PC-9 (cell line): ENCODE data around the gene AIG1. TPM values are rescaled to one million over a fixed set of nuclear protein-coding genes. Genes with fewer than 3 reads are reported as not detected.

ENCODE experiments used
- BruUV-seq: library from RNA; stranded (reverse); fragments of 400-500 nt; replicated peaks from 2 replicates; lab custom pipeline; 2021; lab: Mats Ljungman, UMichigan
- CTCF ChIA-PET: fragments of 300-600 bp; sonication (Branson Sonifier 250); formaldehyde crosslinking; loops from one replicate; lab custom pipeline; 2022; ENCODE audit warnings: antibody characterized with exemption; lab: Charles Lee
- POLR2A ChIA-PET: fragments of 300-600 bp; sonication (Branson Sonifier 250); formaldehyde crosslinking; loops from one replicate; lab custom pipeline; 2022; ENCODE audit warnings: antibody characterized with exemption; ENCODE audit not compliant: unreplicated experiment; lab: Charles Lee
- DNase-seq, 2 experiments: peaks; one replicate each; pipeline versions ENCODE4 v3.0.0 to v3.0.0-alpha.2; 2015 to 2022; ENCODE audit warnings: mixed read lengths in 1 of 2
- H2AFZ ChIP-seq: fragments of 200-600 bp; sonication (generic); 2 replicates; pipeline ENCODE4 v1.8.1; 2017; ENCODE audit warnings: antibody characterized with exemption
- H3F3A ChIP-seq: fragments of 200-600 bp; sonication (generic); 2 replicates; pipeline ENCODE4 v1.8.1; 2017; ENCODE audit warnings: antibody characterized with exemption, mild to moderate bottlenecking, low read depth; ENCODE audit not compliant: insufficient read depth
- H3K27ac ChIP-seq: fragments of 200-600 bp; sonication (generic); 2 replicates; pipeline ENCODE4 v1.6.1; 2016; ENCODE audit warnings: mixed run types
- H3K27me3 ChIP-seq: fragments of 200-600 bp; sonication (generic); 2 replicates; pipeline ENCODE4 v1.6.1; 2016; ENCODE audit warnings: low read depth, mixed run types; ENCODE audit not compliant: insufficient read depth
- H3K36me3 ChIP-seq: fragments of 200-600 bp; sonication (generic); 2 replicates; pipeline ENCODE4 v1.6.1; 2016; ENCODE audit warnings: low read depth, mixed run types
- H3K4me1 ChIP-seq: fragments of 200-600 bp; sonication (generic); replicated peaks from 2 replicates; pipeline ENCODE4 v1.6.1; 2016; ENCODE audit warnings: mixed run types; ENCODE audit not compliant: insufficient read depth
- H3K4me2 ChIP-seq: fragments of 200-600 bp; sonication (generic); 2 replicates; pipeline ENCODE4 v1.6.1; 2017; ENCODE audit warnings: mixed run types
- H3K4me3 ChIP-seq: fragments of 200-600 bp; sonication (generic); 2 replicates; pipeline ENCODE4 v1.6.1; 2016; ENCODE audit warnings: mixed run types
- H3K79me2 ChIP-seq: fragments of 200-600 bp; sonication (generic); 2 replicates; pipeline ENCODE4 v1.6.1; 2017; ENCODE audit warnings: low read depth, mixed run types
- H3K9me2 ChIP-seq: fragments of 200-600 bp; sonication (generic); 2 replicates; pipeline ENCODE4 v1.8.1; 2017; ENCODE audit warnings: mild to moderate bottlenecking; ENCODE audit not compliant: insufficient read depth
- H3K9me3 ChIP-seq: fragments of 200-600 bp; sonication (generic); 2 replicates; pipeline ENCODE4 v1.8.1; 2016; ENCODE audit warnings: low read depth; ENCODE audit not compliant: insufficient read depth
- H4K20me1 ChIP-seq: fragments of 200-600 bp; sonication (generic); 2 replicates; pipeline ENCODE4 v1.8.1; 2017; ENCODE audit not compliant: insufficient read depth
- EZH2 ChIP-seq: fragments of 200-600 bp; sonication (generic); IDR thresholded peaks from 2 replicates; pipeline ENCODE4 v1.8.0; 2017; ENCODE audit warnings: antibody characterized with exemption, low read depth
- intact Hi-C: fragments of 100-400 bp; cut with micrococcal nuclease; formaldehyde crosslinking; loops from one replicate; pipeline ENCODE4 v1.10.0; 2022; ENCODE audit not compliant: unreplicated experiment
- total RNA-seq: library from RNA; stranded (reverse); gene quantifications from 2 replicates; pipeline ENCODE4 v1.2.3, GENCODE V29; 2021
- TF ChIP-seq, protein P1 (sequence below): fragments of 200-600 bp; sonication (generic); conservative IDR thresholded peaks from 2 replicates; pipeline ENCODE4 v1.6.1; 2017; ENCODE audit warnings: mixed run types, antibody characterized with exemption, mild to moderate bottlenecking, moderate library complexity

The AIG1 gene
- total RNA-seq, 1 experiment from 2014 or later: 37.7 TPM

DNA sequence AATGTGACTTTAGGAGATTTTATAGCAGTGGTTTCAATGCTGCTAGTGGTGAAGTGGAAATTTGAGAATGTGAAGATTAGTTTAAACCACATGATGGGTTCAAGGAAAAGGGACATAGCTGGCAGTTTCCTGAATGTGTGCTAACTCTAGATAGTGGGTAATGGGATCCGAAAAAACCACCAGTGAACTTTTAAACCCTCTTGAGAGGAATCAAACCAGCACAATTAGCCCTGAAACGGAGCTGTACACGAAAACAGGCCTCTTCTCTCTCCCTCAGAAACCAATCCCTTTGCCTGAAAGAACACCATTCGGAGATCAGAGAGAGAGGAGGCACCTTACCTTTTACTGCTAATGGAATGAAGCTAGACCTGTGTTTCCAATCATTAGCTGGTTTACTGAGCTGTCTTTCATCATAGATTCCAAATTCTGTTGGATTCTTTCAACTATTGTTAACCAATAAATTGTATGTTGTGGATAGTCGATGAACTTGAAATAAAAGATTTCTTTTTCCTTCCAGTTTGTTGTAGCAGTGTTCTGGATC is 103.9 kb downstream of the AIG1 start:
- peaks cover 7% of the 10 kb centered on the region; the same call in 1 of the 2 replicates for H3K36me3 ChIP-seq
- H3K9me2 ChIP-seq: no peaks in the 10 kb centered on the region
- no peaks in the 10 kb centered on the region for H3F3A ChIP-seq
- POLR2A ChIA-PET: interaction anchor here (0.7 kb wide), 1 partner anchor 31 kb away, joined by 4 read pairs; no protein-coding TSS in a partner anchor
- intact Hi-C loops: no loop called here
- H3K4me2 ChIP-seq: no peak overlapping the region
- no peaks in the 10 kb centered on the region for H4K20me1 ChIP-seq
- TF ChIP-seq, protein P1, sequence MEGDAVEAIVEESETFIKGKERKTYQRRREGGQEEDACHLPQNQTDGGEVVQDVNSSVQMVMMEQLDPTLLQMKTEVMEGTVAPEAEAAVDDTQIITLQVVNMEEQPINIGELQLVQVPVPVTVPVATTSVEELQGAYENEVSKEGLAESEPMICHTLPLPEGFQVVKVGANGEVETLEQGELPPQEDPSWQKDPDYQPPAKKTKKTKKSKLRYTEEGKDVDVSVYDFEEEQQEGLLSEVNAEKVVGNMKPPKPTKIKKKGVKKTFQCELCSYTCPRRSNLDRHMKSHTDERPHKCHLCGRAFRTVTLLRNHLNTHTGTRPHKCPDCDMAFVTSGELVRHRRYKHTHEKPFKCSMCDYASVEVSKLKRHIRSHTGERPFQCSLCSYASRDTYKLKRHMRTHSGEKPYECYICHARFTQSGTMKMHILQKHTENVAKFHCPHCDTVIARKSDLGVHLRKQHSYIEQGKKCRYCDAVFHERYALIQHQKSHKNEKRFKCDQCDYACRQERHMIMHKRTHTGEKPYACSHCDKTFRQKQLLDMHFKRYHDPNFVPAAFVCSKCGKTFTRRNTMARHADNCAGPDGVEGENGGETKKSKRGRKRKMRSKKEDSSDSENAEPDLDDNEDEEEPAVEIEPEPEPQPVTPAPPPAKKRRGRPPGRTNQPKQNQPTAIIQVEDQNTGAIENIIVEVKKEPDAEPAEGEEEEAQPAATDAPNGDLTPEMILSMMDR: no peak
- TF ChIP-seq EZH2: no peak
- H3K27me3 ChIP-seq: no peaks in the 10 kb centered on the region
- CTCF ChIA-PET: no interaction called here
- no TSS peak for BruUV-seq
- no peaks in the 10 kb centered on the region for H3K9me3 ChIP-seq
- no peak overlapping the region for H2AFZ ChIP-seq
- no peak overlapping the region for H3K4me3 ChIP-seq
- DNase-seq: no peak
- no peak overlapping the region for H3K27ac ChIP-seq
- no peaks in the 10 kb centered on the region; the same call in 1 of the 2 replicates for H3K79me2 ChIP-seq
- no peaks in the 10 kb centered on the region for H3K4me1 ChIP-seq

- H3K4me3 ChIP-seq: no peak overlapping the region
- no peaks in the 10 kb centered on the region for H3K9me2 ChIP-seq
- BruUV-seq: no TSS peak
- CTCF ChIA-PET: no interaction called here
- H3F3A ChIP-seq: no peaks in the 10 kb centered on the region
- no peaks in the 10 kb centered on the region for H4K20me1 ChIP-seq
- H3K79me2 ChIP-seq: no peaks in the 10 kb centered on the region; the same call in 1 of the 2 replicates
- POLR2A ChIA-PET: interaction anchor here (0.7 kb wide), 1 partner anchor 30 kb away, joined by 4 read pairs; no protein-coding TSS in a partner anchor
- H3K27me3 ChIP-seq: no peaks in the 10 kb centered on the region
- TF ChIP-seq, protein P1: no peak
- TF ChIP-seq EZH2: no peak
- H3K9me3 ChIP-seq: no peaks in the 10 kb centered on the region
- peaks cover 7% of the 10 kb centered on the region; the same call in 1 of the 2 replicates for H3K36me3 ChIP-seq
- no peak overlapping the region for H3K4me2 ChIP-seq
- no peak overlapping the region for H2AFZ ChIP-seq
- H3K27ac ChIP-seq: no peak overlapping the region
- intact Hi-C loops: no loop called here
- no peaks in the 10 kb centered on the region for H3K4me1 ChIP-seq
- DNase-seq: no peak
These were observed 104.7 kb downstream of the AIG1 start for GRCh38 chr6:143165315-143165855.

- Histone ChIP-seq H3K9me3 (no peaks in the 10 kb centered on the region), H3K4me3 (no peak overlapping the region), H3K4me2 (no peak overlapping the region), H4K20me1 (no peaks in the 10 kb centered on the region), H3F3A (no peaks in the 10 kb centered on the region), H3K36me3 (peaks cover 7% of the 10 kb centered on the region; the same call in 1 of the 2 replicates), H2AFZ (no peak overlapping the region), H3K27me3 (no peaks in the 10 kb centered on the region), H3K27ac (no peak overlapping the region), H3K4me1 (no peaks in the 10 kb centered on the region), H3K79me2 (no peaks in the 10 kb centered on the region), H3K9me2 (no peaks in the 10 kb centered on the region)
- TF ChIP-seq, protein P1: no peak
- intact Hi-C loops: no loop called here
- no TSS peak for BruUV-seq
- ChIA-PET POLR2A (no interaction called here), CTCF (no interaction called here)
- no peak for DNase-seq
These were observed 105.6 kb downstream of the AIG1 start for GRCh38 chr6:143166247-143166695.
